ENCODE data around the gene JSRP1.
A peak's percentile ranks its signal among the peaks of the same experiment; 100 is the strongest.
"Not testable (repeated sequence)": the region's sequence is repeated elsewhere in the genome, so short reads cannot be mapped to it uniquely, and the experiment has no call there.

Gene JSRP1

GRCh38 chr19:2282062-2282861 lies 26.0 kb upstream of the JSRP1 start, which contains the start of gene PEAK3:
TSS of gene PEAK3 (minus strand) at chr19:2282175. CDS start at chr19:2280931, 1,244 bp downstream.
- DNase-seq = peak; percentile 47 to 65

- DNase-seq = not testable (repeated sequence)
These were observed 25.2 kb upstream of the JSRP1 start for GRCh38 chr19:2281265-2282061.

- no peak for DNase-seq
These were observed 24.5 kb upstream of the JSRP1 start for GRCh38 chr19:2280633-2281264.

- no peak for DNase-seq
These were observed 22.4 kb upstream of the JSRP1 start for GRCh38 chr19:2278459-2279158.

GRCh38 chr19:2277138-2277537 lies 20.9 kb upstream of the JSRP1 start:
- DNase-seq = no peak

GRCh38 chr19:2276429-2276986 lies 20.3 kb upstream of the JSRP1 start:
- no peak for DNase-seq

- DNase-seq = no peak
These were observed 19.6 kb upstream of the JSRP1 start for GRCh38 chr19:2275588-2276428.

- DNase-seq = peak; percentile 67 to 80
These were observed 18.8 kb upstream of the JSRP1 start for GRCh38 chr19:2274931-2275535.

GRCh38 chr19:2274185-2274711 lies 18.0 kb upstream of the JSRP1 start:
- no peak for DNase-seq

- DNase-seq = peak; percentile 56 to 89
These were observed 17.4 kb upstream of the JSRP1 start for GRCh38 chr19:2273356-2274184.

- DNase-seq = peak in 1 of 2 donors; percentile 43
These were observed 15.3 kb upstream of the JSRP1 start for GRCh38 chr19:2271234-2272103.

GRCh38 chr19:2270423-2271233 lies 14.4 kb upstream of the JSRP1 start:
- peak; percentile 94 to 95 for DNase-seq

GRCh38 chr19:2270157-2270422 lies 13.9 kb upstream of the JSRP1 start:
- DNase-seq = no peak

GRCh38 chr19:2269244-2270156 lies 13.3 kb upstream of the JSRP1 start:
- peak; percentile 94 to 99 for DNase-seq

- DNase-seq = no peak
These were observed 12.6 kb upstream of the JSRP1 start for GRCh38 chr19:2268861-2269243.

GRCh38 chr19:2268480-2268830 lies 12.2 kb upstream of the JSRP1 start:
- DNase-seq = no peak

Measured in inflammatory macrophage treated with lipopolysaccharide for 1 hour (primary cell).